ENCODE measurements around the gene PNMA6F.

DNA sequence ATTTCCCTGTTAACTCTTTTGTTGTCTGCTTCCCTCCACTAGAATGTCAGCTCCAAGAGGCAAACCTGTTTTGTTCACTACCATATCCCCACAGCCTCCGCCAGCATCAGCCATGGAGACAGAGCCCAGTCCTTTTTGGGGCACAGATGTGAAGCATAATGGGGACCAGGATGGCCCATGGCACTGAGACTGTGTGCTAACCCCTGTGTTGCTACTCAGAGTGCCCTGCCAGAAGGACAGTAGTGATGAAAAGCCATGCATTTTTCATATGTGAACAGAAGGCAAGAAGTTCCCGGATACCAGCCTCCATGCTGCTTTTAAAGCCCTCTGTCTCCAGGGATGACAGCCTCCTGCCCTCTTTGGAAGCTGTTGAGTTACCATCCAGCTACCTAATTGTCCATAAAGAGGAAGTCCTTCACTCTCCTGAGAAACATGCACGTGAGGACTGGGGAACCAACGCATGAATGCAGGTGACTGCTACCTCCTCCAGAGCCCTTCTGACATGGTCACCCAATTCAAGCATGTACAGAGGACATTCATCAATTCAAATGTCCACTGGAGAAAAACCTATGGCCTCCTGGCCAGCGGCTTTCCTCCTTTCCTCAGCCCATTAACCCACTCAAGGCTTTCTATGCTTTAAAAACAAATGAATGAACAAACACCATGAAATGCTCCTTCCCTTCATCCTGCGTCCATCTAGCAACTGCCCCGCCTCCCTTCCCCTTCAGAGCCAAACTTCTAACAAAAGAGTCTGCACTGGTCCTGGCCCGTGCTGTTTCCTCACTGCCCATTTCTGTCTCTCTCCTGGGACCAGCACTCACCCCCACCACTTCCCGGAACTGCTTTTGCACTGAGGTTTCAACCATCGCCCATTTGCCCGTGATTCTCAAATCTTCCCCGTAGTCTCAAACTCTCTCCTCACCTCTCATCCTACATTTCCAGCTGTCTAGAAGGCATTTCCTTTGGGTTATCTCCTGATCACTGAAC lies 18.0 kb downstream of the PNMA6F start:
- TF ChIP-seq POLR2AphosphoS5 (IDR thresholded peaks at IDR 0.05; ENCODE audit: low read depth, low read length) = no peak
- no peak for TF ChIP-seq POLR2A (IDR thresholded peaks at IDR 0.05; ENCODE audit: low read depth, low read length)
